Thyroid gland (tissue), 4 donors: ENCODE results near the gene LMX1B. TPM values are rescaled to one million over a fixed set of nuclear protein-coding genes. Genes with fewer than 3 reads are reported as not detected.

Experiments used
- DNase-seq, 2 donors: peaks; one replicate each; pipeline ENCODE4 v3.0.0-alpha.2; 2019
- H3K27ac ChIP-seq, 3 donors: fragments of 200-600 bp; sonication (generic); 1 replicate in 2 of 3; 2 replicates in 1 of 3; pipeline ENCODE4 v1.5.1; 2016 to 2019; ENCODE audit warnings: mild to moderate bottlenecking in 1 of 3, moderate library complexity in 1 of 3
- H3K27me3 ChIP-seq: fragments of 200-600 bp; sonication (generic); one replicate; pipeline ENCODE4 v1.5.1; 2019
- H3K36me3 ChIP-seq, 2 donors: fragments of 200-600 bp; sonication (generic); one replicate each; pipeline ENCODE4 v1.5.1; 2016 to 2019
- H3K4me1 ChIP-seq, 2 donors: fragments of 200-600 bp; sonication (generic); one replicate each; pipeline ENCODE4 v1.5.1; 2017 to 2019
- H3K4me3 ChIP-seq, 3 donors: fragments of 200-600 bp; sonication (generic); replicated peaks in 1 of 3; 1 replicate in 2 of 3; 2 replicates in 1 of 3; pipeline ENCODE4 v1.5.1; 2016; ENCODE audit warnings: mild to moderate bottlenecking in 1 of 3
- H3K9me3 ChIP-seq: fragments of 200-600 bp; sonication (generic); one replicate; pipeline ENCODE4 v1.5.1; 2017
- POLR2A ChIP-seq, 2 donors: fragments of 450-650 bp; IDR thresholded peaks; one replicate each; pipeline ENCODE4 v1.6.1; 2017; ENCODE audit warnings: antibody characterized with exemption in 2 of 2, mild to moderate bottlenecking in 2 of 2, moderate library complexity in 1 of 2
- WGBS, 2 donors: methylation state at CpG; one replicate each; pipeline ENCODE4 v1.1.5; 2017; 5-methylcytosine and 5-hydroxymethylcytosine counted together
- intact Hi-C: fragments of 100-400 bp; cut with DNase I; formaldehyde crosslinking; loops from one replicate; pipeline ENCODE4 v1.15.1; 2023
- total RNA-seq, 4 donors: library from RNA; depleted of rRNA; stranded (reverse); fragments of >200 nt; gene quantifications; one replicate each; pipeline ENCODE4 v1.2.3, GENCODE V29; 2016
- TF ChIP-seq, protein P1 (sequence below), 6 experiments: fragments of 200-600 bp in 3 of 6; fragments of 450-650 bp in 3 of 6; sonication (generic) in 3 of 6; IDR thresholded peaks; one replicate each; pipeline ENCODE4 v1.5.1; 2016 to 2019; ENCODE audit warnings: antibody characterized with exemption in 6 of 6, mild to moderate bottlenecking in 2 of 6, inconsistent platforms in 1 of 6, moderate library complexity in 1 of 6

Gene LMX1B
- total RNA-seq, 4 donors from 2014 or later, result 0.68 to 5.5 (median 1.7) TPM

DNA sequence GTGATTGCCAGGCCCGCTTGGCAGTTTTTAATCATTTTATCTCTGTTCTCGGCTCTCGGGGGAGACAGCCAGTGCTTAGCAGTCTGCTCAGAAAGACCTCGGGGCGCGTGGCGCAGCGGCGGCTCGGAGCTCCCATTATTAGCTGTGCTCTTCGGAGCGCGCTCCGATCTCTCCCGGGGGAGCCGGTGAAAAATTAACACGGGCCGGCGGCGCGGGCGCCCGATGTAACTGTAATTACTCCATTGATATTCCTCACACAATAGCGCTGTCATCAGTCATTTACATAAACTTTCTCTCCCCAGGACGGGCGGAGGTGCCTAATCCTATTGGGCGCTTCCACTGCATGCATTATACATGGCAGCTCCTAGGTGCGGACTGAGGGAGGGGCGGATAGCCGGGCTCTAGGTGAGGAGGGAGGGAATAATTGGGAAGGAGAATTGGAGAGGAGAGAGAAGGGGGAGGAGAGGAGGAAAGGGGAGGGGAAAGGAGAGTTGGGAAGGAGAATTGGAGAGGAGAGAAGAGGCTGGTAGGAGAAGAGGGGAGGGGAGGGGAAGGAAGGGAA lies 24.9 kb downstream of the LMX1B start:
- Histone ChIP-seq H3K36me3 (no peaks in the 10 kb centered on the region), H3K4me1 (peaks cover 0 to 3% of the 10 kb centered on the region in 2 donors), H3K27me3 (peaks cover 4% of the 10 kb centered on the region), H3K9me3 (no peaks in the 10 kb centered on the region), H3K4me3 (no peak overlapping the region), H3K27ac (no peak overlapping the region)
- TF ChIP-seq, protein P1, sequence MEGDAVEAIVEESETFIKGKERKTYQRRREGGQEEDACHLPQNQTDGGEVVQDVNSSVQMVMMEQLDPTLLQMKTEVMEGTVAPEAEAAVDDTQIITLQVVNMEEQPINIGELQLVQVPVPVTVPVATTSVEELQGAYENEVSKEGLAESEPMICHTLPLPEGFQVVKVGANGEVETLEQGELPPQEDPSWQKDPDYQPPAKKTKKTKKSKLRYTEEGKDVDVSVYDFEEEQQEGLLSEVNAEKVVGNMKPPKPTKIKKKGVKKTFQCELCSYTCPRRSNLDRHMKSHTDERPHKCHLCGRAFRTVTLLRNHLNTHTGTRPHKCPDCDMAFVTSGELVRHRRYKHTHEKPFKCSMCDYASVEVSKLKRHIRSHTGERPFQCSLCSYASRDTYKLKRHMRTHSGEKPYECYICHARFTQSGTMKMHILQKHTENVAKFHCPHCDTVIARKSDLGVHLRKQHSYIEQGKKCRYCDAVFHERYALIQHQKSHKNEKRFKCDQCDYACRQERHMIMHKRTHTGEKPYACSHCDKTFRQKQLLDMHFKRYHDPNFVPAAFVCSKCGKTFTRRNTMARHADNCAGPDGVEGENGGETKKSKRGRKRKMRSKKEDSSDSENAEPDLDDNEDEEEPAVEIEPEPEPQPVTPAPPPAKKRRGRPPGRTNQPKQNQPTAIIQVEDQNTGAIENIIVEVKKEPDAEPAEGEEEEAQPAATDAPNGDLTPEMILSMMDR (IDR thresholded peaks at IDR 0.05), result no peak
- TF ChIP-seq POLR2A (IDR thresholded peaks at IDR 0.05), result no peak
- WGBS, 2 donors, result 4 to 5% methylated on average over 13 to 30 of the region's 30 CpGs
- intact Hi-C loops, result no loop called here
- DNase-seq, result no peak

DNA sequence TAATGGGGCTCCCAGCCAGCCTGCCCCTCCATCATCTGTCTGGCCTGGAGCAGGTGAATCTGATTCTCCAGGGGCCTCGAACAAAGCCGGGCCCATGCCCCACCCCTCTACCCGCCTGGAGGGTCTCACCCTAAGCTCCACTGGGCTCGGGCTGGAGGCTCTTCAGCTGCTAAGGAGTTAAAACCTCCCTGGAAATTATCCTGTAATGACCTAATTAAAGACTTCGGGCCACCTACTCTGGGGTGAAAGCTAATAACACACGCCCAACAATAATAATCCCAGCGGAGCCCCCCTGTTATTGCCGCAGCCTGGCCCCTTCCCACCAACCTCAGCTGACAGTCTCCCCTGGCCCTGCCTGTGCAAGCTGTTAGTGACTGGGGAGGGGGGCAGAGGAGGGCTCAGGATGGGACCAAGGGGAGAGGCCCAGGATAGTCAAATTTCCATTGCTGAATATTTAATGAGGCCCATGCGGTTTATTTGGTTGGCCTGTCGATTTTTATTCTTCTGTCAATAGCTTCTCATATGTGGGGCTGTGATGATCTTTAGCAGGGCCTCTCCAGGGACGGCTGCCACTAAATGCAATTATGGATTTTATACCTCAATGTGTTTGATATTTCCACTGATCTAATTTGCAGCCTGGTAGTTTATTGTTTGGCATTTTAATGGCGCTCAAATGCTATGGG lies 25.7 kb downstream of the LMX1B start:
- intact Hi-C loops, result no loop called here
- no peak for DNase-seq
- peaks cover 4% of the 10 kb centered on the region for H3K27me3 ChIP-seq
- peaks cover 0 to 3% of the 10 kb centered on the region in 2 donors for H3K4me1 ChIP-seq
- no peak overlapping the region for H3K4me3 ChIP-seq
- TF ChIP-seq, protein P1 (IDR thresholded peaks at IDR 0.05), result no peak
- TF ChIP-seq POLR2A (IDR thresholded peaks at IDR 0.05), result no peak
- no peaks in the 10 kb centered on the region for H3K9me3 ChIP-seq
- 64 to 74% methylated on average over 10 to 12 of the region's 12 CpGs for WGBS, 2 donors
- H3K36me3 ChIP-seq, result no peaks in the 10 kb centered on the region
- H3K27ac ChIP-seq, result no peak overlapping the region

DNA sequence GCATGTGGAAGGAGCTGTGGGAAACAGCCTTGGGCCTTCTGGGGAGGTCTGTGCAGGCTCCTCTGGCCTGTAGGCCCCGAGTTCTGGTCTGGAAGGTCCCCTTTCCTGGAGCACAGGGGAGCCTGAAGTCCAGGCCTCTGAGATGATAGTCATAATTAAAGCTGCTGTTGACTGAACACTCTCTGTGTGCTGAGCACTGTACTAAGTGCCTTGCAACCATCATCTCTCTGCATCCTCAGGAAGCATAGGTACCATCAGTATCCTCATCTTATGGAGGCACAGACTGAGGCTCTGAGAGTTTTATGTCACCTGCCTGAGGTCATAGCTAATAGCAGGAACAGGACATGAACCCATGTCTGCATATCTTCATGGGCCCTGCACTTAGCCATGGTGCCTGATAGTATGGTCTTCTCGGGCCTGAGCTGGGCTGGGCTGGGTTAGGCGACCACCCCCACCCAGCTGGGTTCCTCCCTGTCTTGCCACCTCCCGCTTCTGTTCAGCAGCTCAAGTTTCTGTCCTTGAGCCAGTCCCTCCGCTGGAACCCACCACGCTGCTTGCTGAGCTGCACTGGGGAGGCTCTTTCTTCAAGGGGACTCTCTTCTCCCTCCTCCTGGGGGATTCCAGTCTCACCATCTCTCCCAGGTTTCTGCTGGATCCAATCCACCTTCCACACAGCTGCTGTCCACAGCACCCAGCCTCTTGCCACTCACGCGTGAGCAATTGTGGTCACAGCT lies 27.6 kb downstream of the LMX1B start:
- DNase-seq, result no peak
- TF ChIP-seq, protein P1 (IDR thresholded peaks at IDR 0.05), result no peak
- TF ChIP-seq POLR2A (IDR thresholded peaks at IDR 0.05), result no peak
- intact Hi-C loops, result no loop called here
- 68 to 81% methylated on average over 8 of the region's 8 CpGs for WGBS, 2 donors
- no peaks in the 10 kb centered on the region for H3K36me3 ChIP-seq
- no peaks in the 10 kb centered on the region for H3K9me3 ChIP-seq
- H3K27ac ChIP-seq, result no peak overlapping the region
- no peak overlapping the region for H3K4me3 ChIP-seq
- peaks cover 4% of the 10 kb centered on the region for H3K27me3 ChIP-seq
- H3K4me1 ChIP-seq, result peaks cover 0 to 3% of the 10 kb centered on the region in 2 donors

DNA sequence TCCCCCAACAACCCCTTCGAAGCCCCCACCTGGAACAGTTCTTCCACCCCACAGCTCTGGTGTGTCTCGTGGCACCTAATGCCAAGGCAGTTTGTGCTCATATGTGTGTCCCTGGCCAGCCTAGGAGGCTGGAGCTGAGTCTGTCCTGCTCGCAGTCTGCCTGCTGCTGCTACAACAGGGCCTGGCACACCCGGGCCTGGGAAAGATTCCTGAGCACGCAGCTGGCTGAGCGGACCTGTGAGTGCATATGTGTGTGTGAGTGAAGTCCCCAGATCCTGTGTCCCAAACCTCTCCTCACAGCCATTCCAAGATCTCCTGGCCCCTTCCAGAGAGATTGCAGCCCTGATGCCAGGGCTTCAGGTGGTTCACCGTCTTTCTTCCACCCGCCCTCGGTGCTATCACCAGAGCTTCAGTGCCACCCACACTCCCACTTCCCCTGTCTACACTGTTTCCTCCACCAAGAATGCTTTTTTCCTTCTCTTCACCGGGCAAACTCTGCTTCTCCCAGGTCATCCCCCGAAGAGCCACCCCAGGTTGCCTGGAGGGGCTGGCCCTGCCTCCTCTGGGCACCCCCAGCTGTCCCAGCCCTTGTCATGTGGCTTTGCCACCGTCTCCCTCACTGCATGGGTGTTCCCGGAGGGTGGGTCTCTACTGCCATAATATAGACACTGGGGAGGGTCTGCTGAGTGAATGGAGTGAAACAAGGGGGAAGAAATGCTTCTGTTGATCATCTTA lies 28.4 kb downstream of the LMX1B start:
- Histone ChIP-seq H3K4me3 (no peak overlapping the region), H3K4me1 (peaks cover 0 to 3% of the 10 kb centered on the region in 2 donors), H3K36me3 (no peaks in the 10 kb centered on the region), H3K27me3 (peaks cover 4% of the 10 kb centered on the region), H3K9me3 (no peaks in the 10 kb centered on the region), H3K27ac (no peak overlapping the region)
- TF ChIP-seq, protein P1 (IDR thresholded peaks at IDR 0.05), result no peak
- no peak for TF ChIP-seq POLR2A (IDR thresholded peaks at IDR 0.05)
- intact Hi-C loops, result no loop called here
- no peak for DNase-seq
- WGBS, 2 donors, result 59 to 71% methylated on average over 11 of the region's 13 CpGs
